HepG2 (cell line): Measurements from ENCODE around the gene FAT4. TPM values are rescaled to one million over a fixed set of nuclear protein-coding genes. Genes with fewer than 3 reads are reported as not detected.

ENCODE experiments used
- ATAC-seq: fragments of 200-7000 bp; cut with Tn5 transposase; 3 replicates; pipeline ENCODE4 v1.9.1; 2020; ENCODE audit warnings: mild to moderate bottlenecking, moderate library complexity
- BruUV-seq: library from RNA; stranded (reverse); fragments of 400-500 nt; replicated peaks from 2 replicates; lab custom pipeline; 2021; lab: Mats Ljungman, UMichigan
- CTCF ChIA-PET: fragments of 300-600 bp; formaldehyde crosslinking; extraction: SDS; loops from one replicate; lab custom pipeline; 2021; ENCODE audit warnings: low total read pairs, inconsistent platforms, low intra/inter-chr PET ratio; lab: Yijun Ruan, JAX
- POLR2A ChIA-PET: fragments of 350-600 bp; sonication (Branson Sonifier 250); formaldehyde crosslinking; loops from one replicate; lab custom pipeline; 2020; ENCODE audit warnings: antibody characterized with exemption, inconsistent platforms; lab: Yijun Ruan, JAX
- DNase-seq: peaks from one replicate; pipeline ENCODE4 v3.0.0-alpha.2; 2015; ENCODE audit warnings: low spot score
- FAIRE-seq: peaks from 3 replicates; lab custom pipeline; 2011; peaks lifted over from hg19 to GRCh38; lab: Jason Lieb, UNC
- H2AFZ ChIP-seq: one replicate; pipeline ENCODE4 v1.6.1; 2011; ENCODE audit warnings: low read length, inconsistent platforms
- H3K27ac ChIP-seq: fragments of 300-600 bp; 3 replicates; pipeline ENCODE4 v1.8.0; 2011; ENCODE audit warnings: mixed run types, mild to moderate bottlenecking, mixed read lengths, low read length, inconsistent platforms; ENCODE audit not compliant: insufficient read depth; ENCODE audit errors: extremely low read length
- H3K27me3 ChIP-seq, 2 experiments: fragments of 200-600 bp in 1 of 2; 2 replicates in 1 of 2; 3 replicates in 1 of 2; pipeline versions ENCODE4 v1.6.0 to v1.8.0; 2011; ENCODE audit warnings: low read length in 2 of 2, mild to moderate bottlenecking in 2 of 2, moderate library complexity in 2 of 2, inconsistent platforms in 1 of 2; ENCODE audit not compliant: insufficient read depth in 2 of 2, control insufficient read depth in 1 of 2
- H3K36me3 ChIP-seq, 2 experiments: fragments of 200-600 bp in 1 of 2; replicated peaks in 1 of 2; 2 replicates in 1 of 2; 3 replicates in 1 of 2; pipeline versions ENCODE4 v1.5.1 to v1.8.0; 2011; ENCODE audit warnings: low read length in 2 of 2, inconsistent platforms in 1 of 2; ENCODE audit not compliant: insufficient read depth in 2 of 2, control insufficient read depth in 1 of 2
- H3K4me1 ChIP-seq: 2 replicates; pipeline ENCODE4 v1.5.1; 2012; ENCODE audit warnings: low read length, inconsistent platforms; ENCODE audit not compliant: insufficient read depth
- H3K4me2 ChIP-seq: 2 replicates; pipeline ENCODE4 v1.6.0; 2011; ENCODE audit warnings: low read depth, low read length, inconsistent platforms
- H3K4me3 ChIP-seq, 3 experiments: fragments of 200-600 bp in 1 of 3; sonication (generic), shearing (Covaris generic) in 1 of 3; replicated peaks in 1 of 3; 2 replicates each; pipeline ENCODE4 v1.5.1; 2011 to 2016; ENCODE audit warnings: low read length in 3 of 3, inconsistent platforms in 2 of 3, low read depth in 2 of 3, mild to moderate bottlenecking in 2 of 3, control low read depth in 1 of 3, mixed read lengths in 1 of 3; ENCODE audit not compliant: insufficient read depth in 1 of 3
- H3K79me2 ChIP-seq: one replicate; pipeline ENCODE4 v1.6.1; 2011; ENCODE audit warnings: low read length, inconsistent platforms; ENCODE audit not compliant: insufficient read depth
- H3K9ac ChIP-seq: 2 replicates; pipeline ENCODE4 v1.6.0; 2011; ENCODE audit warnings: mild to moderate bottlenecking, low read depth, low read length, inconsistent platforms; ENCODE audit not compliant: insufficient read depth
- H3K9me3 ChIP-seq: 2 replicates; pipeline ENCODE4 v1.5.1; 2012; ENCODE audit warnings: mild to moderate bottlenecking, low read length
- H4K20me1 ChIP-seq: 2 replicates; pipeline ENCODE4 v1.6.0; 2011; ENCODE audit warnings: inconsistent platforms, mild to moderate bottlenecking, low read length, moderate library complexity; ENCODE audit not compliant: insufficient read depth
- ATF3 ChIP-seq: sonication (generic); formaldehyde crosslinking; IDR thresholded peaks from 2 replicates; pipeline ENCODE4 v1.4.0; 2020; ENCODE audit warnings: missing genetic modification reagents
- SIX4 ChIP-seq: sonication (generic); formaldehyde crosslinking; IDR thresholded peaks from 2 replicates; pipeline ENCODE4 v1.4.0; 2020; ENCODE audit warnings: missing genetic modification reagents
- WGBS: methylation state at CpG from one replicate; pipeline ENCODE4 v1.1.6; 2017; ENCODE audit warnings: low lambda C conversion rate; 5-methylcytosine and 5-hydroxymethylcytosine counted together
- in situ Hi-C: cut with HindIII; loops from 2 replicates; pipeline ENCODE4 v1.10.0; 2017; ENCODE audit warnings: low pct_unique_long_range_greater_than_20kb; ENCODE audit not compliant: extremely low pct_ligation_motif_present
- intact Hi-C: fragments of 100-400 bp; cut with micrococcal nuclease; formaldehyde crosslinking; loops from one replicate; pipeline ENCODE4 v1.10.0; 2022; ENCODE audit not compliant: unreplicated experiment
- polyA plus RNA-seq, 8 experiments: library from polyadenylated mRNA; depleted of rRNA in 3 of 8; stranded (reverse) in 7 of 8; unstranded in 1 of 8; fragments of >200 nt; fragmentation: Illumina TruSeq in 4 of 8; extraction: Trizol in 4 of 8; gene quantifications; 2 replicates each; pipeline versions ENCODE4 v1.2.1 to v1.2.3, GENCODE V29; 2011 to 2016; ENCODE audit warnings: low read depth in 4 of 8, missing spikeins in 1 of 8, mixed read lengths in 1 of 8; ENCODE audit not compliant: insufficient read depth in 1 of 8
- total RNA-seq, 5 experiments: library from RNA; depleted of rRNA; stranded (reverse); fragments of >200 nt; fragmentation: Illumina TruSeq; extraction: Trizol; gene quantifications; 2 replicates each; pipeline ENCODE4 v1.2.3, GENCODE V29; 2016; ENCODE audit warnings: low read depth in 1 of 5
- TF ChIP-seq, protein P1 (sequence below), 2 experiments: sonication (generic) in 1 of 2; formaldehyde crosslinking in 1 of 2; IDR thresholded peaks; 2 replicates each; pipeline versions ENCODE4 v1.4.0 to v1.6.1; 2016 to 2020; ENCODE audit warnings: borderline replicate concordance in 1 of 2, low read depth in 1 of 2, mild to moderate bottlenecking in 1 of 2, missing genetic modification reagents in 1 of 2
- TF ChIP-seq, protein P2 (sequence below): sonication (generic); formaldehyde crosslinking; IDR thresholded peaks from 2 replicates; pipeline ENCODE4 v1.4.0; 2020; ENCODE audit warnings: missing genetic modification reagents

The FAT4 gene
- total and polyA plus RNA-seq, 2 of the 13 experiments (the other 11 are each of a cell fraction or from before 2014, with no cell fraction given): 0.27 to 1.2 TPM

DNA sequence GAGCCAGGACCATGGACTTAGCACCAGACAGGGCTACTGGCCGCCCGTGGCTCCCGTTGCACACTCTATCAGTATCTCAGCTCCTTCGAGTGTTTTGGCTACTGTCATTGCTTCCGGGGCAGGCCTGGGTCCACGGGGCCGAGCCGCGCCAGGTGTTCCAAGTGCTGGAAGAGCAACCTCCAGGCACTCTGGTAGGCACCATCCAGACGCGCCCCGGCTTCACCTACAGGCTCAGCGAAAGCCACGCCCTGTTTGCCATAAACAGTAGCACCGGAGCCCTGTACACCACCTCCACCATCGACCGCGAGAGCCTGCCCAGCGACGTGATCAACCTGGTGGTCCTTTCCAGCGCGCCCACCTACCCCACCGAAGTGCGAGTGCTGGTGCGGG lies 1.6 kb downstream of the FAT4 start (continued):
- TF ChIP-seq, protein P1, sequence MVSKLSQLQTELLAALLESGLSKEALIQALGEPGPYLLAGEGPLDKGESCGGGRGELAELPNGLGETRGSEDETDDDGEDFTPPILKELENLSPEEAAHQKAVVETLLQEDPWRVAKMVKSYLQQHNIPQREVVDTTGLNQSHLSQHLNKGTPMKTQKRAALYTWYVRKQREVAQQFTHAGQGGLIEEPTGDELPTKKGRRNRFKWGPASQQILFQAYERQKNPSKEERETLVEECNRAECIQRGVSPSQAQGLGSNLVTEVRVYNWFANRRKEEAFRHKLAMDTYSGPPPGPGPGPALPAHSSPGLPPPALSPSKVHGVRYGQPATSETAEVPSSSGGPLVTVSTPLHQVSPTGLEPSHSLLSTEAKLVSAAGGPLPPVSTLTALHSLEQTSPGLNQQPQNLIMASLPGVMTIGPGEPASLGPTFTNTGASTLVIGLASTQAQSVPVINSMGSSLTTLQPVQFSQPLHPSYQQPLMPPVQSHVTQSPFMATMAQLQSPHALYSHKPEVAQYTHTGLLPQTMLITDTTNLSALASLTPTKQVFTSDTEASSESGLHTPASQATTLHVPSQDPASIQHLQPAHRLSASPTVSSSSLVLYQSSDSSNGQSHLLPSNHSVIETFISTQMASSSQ (IDR thresholded peaks at IDR 0.05; ENCODE audit: low read depth): no peak
- TF ChIP-seq, protein P1 (CRISPR knock-in tag; IDR thresholded peaks at IDR 0.05; ENCODE audit: borderline replicate concordance): no peak
- TF ChIP-seq SIX4: no peak

GRCh38 chr4:125316791-125317524 lies 2.2 kb downstream of the FAT4 start:
- Histone ChIP-seq H2AFZ (no peak overlapping the region), H3K36me3 (no peaks in the 10 kb centered on the region), H3K27ac (no peak overlapping the region), H3K27me3 (peaks cover 0 to 6% of the 10 kb centered on the region in 2 experiments; a peak in 1 of 5 replicates), H3K4me1 (peaks cover 20% of the 10 kb centered on the region), H4K20me1 (no peaks in the 10 kb centered on the region), H3K4me3 (no peak overlapping the region), H3K4me2 (peak overlapping the region; percentile 86), H3K79me2 (no peaks in the 10 kb centered on the region), H3K9me3 (no peaks in the 10 kb centered on the region), H3K9ac (no peak overlapping the region)
- FAIRE-seq (no peak), DNase-seq (no peak), ATAC-seq (no peak)
- TF ChIP-seq, protein P2, sequence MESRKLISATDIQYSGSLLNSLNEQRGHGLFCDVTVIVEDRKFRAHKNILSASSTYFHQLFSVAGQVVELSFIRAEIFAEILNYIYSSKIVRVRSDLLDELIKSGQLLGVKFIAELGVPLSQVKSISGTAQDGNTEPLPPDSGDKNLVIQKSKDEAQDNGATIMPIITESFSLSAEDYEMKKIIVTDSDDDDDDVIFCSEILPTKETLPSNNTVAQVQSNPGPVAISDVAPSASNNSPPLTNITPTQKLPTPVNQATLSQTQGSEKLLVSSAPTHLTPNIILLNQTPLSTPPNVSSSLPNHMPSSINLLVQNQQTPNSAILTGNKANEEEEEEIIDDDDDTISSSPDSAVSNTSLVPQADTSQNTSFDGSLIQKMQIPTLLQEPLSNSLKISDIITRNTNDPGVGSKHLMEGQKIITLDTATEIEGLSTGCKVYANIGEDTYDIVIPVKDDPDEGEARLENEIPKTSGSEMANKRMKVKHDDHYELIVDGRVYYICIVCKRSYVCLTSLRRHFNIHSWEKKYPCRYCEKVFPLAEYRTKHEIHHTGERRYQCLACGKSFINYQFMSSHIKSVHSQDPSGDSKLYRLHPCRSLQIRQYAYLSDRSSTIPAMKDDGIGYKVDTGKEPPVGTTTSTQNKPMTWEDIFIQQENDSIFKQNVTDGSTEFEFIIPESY (CRISPR knock-in tag): 0 out of 2 replicates have a peak, but pooled peaks have one; percentile 15
- no peak for TF ChIP-seq ATF3 (CRISPR knock-in tag)
- WGBS: 98% methylated on average over 53 of the region's 66 CpGs
- intact Hi-C loops: loop anchor here (10.0 kb wide), 2 partner anchors 208 to 278 kb away; no protein-coding TSS in a partner anchor
- in situ Hi-C loops: loop anchor here (10.0 to 25.0 kb wide), 3 partner anchors 658 to 1295 kb away; no protein-coding TSS in a partner anchor
- no TSS peak for BruUV-seq
- ChIA-PET POLR2A (no interaction called here), CTCF (no interaction called here)
